GM10266 (cell line): Measurements from ENCODE around the gene TXNDC16.
A peak's percentile ranks its signal among the peaks of the same experiment; 100 is the strongest.

Experiments
- DNase-seq: peaks from one replicate; pipeline ENCODE4 v3.0.0; 2012; ENCODE audit errors: extremely low spot score
- TF ChIP-seq, protein P1 (sequence below): IDR thresholded peaks from 2 replicates; pipeline ENCODE4 v1.5.1; 2012; ENCODE audit warnings: mild to moderate bottlenecking, low read depth; ENCODE audit not compliant: control insufficient read depth, insufficient read depth; ENCODE audit errors: missing control alignments

TXNDC16 gene

DNA sequence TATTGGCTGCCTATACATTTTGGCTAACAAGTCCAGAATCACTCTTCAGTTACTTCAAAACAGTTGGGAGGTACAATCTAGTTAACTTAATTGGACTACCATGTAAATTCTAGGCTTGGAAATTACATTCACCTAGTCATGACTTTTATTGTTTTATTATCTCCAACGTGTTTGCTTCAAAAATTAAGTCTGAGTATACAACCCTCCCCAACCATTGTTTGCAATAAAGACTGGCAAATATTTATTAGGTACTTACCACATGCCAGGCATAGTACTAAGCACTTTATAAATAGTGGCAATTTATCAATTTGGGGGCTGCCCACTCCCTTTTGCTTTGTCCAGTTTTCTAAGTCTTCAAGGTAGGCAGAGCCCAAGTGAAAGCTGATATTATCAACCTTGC is 30.3 kb downstream of the TXNDC16 start:
- DNase-seq, result no peak
- TF ChIP-seq, protein P1, sequence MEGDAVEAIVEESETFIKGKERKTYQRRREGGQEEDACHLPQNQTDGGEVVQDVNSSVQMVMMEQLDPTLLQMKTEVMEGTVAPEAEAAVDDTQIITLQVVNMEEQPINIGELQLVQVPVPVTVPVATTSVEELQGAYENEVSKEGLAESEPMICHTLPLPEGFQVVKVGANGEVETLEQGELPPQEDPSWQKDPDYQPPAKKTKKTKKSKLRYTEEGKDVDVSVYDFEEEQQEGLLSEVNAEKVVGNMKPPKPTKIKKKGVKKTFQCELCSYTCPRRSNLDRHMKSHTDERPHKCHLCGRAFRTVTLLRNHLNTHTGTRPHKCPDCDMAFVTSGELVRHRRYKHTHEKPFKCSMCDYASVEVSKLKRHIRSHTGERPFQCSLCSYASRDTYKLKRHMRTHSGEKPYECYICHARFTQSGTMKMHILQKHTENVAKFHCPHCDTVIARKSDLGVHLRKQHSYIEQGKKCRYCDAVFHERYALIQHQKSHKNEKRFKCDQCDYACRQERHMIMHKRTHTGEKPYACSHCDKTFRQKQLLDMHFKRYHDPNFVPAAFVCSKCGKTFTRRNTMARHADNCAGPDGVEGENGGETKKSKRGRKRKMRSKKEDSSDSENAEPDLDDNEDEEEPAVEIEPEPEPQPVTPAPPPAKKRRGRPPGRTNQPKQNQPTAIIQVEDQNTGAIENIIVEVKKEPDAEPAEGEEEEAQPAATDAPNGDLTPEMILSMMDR, result no peak

DNA sequence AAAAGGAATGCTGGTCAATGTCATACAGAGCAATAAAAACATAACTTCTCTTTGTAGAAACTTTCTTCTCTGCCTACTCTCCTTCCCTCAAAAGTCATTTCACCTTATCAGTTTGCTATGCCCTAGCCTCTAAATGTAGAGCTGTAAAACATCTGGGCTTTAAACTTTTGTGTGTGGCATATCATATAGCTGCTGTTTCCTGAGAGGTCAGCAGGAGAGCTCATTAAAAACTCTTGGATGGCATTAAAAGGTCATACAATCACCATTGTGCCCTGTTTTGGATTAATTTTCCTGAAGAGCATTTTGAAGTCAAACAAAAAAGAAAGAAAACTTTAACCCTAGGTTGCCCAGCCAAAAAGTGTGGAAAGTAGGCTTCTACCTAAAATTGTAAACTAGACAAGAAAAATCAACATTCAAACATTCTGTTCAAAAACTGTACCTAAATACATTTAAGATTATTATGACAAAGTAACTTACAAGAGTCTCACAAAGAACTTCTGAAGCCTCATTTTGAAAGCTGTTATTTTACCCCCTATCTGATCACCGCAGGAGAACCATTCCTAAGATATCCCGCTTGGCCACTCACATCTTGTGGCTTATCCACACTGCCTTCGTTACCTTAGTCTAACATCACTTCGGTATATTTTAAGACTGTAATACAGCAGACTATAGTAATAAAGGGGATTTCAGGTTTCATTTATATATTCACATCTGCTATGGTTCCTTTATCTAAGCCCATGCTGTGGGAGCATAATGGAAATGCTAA is 38.1 kb downstream of the TXNDC16 start:
- DNase-seq, result no peak
- TF ChIP-seq, protein P1, result no peak

DNA sequence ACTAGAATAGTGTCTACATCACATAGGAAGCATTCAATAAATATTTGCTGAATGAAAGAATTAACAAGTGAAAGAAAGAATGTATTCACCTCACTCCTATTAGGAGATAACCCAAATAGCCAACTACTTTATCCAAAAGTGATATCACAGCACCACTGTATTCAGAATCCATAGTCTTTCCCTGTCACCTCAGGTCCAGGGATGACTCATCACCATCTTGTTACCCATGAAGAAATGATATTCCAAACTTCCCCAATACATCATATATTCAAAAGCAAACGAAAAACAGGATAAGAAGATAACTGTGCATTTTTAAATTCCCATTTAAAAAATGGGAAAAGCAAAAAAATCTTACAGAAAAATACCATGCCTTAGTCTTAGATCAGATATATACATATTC is 39.1 kb downstream of the TXNDC16 start:
- DNase-seq, result no peak
- TF ChIP-seq, protein P1, result no peak

DNA sequence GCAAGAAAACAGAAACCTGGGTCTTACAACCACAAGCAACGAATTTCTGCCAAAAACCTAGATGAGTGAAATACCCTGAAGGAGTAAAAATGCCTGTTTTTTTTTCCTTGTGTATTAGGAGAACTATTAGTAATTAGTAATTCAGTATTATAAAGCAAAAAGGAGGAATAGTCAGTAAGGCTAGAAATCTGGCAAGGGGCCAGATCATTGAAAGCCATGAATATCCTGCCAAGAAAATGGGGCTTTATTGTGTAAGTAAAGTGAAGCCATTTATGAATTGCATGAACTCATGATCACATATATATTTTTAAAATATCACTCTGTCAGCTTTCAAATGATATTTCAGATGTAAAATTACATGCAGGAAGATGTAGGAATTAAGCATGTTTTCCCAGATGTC is 57.9 kb downstream of the TXNDC16 start:
- TF ChIP-seq, protein P1, result no peak
- no peak for DNase-seq

DNA sequence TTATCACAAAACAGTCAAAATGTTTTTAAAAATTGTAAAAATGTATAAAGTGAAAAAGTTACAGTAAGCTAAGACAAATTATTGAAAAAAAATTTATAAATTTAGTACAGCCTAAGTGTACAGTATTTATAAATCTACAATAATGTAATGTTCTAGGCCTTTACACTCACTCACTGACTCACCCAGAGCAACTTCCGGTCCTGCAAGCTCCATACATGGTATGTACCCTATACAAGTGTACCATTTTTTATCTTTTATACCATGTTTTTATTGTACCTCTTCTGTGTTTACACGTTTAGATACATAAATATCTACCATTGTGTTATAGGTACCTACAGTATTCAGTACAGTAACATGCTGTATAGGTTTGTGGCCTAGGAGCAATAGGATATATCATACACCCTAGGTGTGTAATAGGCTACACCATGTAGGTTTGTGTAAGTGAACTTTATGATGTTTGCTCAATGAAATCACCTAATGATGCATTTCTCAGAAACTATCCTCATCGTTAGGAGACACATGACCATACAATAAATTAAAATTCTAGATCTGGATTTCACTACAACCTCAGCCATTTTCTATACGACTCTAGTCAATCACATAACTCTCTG is 66.8 kb downstream of the TXNDC16 start:
- TF ChIP-seq, protein P1, result no peak
- no peak for DNase-seq

DNA sequence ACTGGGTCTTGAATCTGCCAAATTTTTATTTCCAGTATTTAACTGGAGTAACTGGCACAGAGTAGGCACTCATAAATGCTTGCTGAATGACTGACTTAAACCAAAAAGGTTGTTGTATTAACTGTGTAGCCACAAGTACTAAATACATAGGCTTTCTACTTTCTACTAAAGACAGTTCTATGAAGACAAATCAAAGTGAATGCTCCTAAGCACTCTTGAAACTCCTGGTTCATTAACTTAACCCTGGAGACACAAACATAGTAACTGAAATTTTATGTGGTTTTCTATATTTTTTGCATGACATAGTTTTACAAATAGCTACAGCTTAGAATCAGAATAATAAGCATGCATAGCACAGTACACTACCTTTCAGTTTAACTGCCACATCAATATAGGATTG is 70.4 kb downstream of the TXNDC16 start:
- no peak for DNase-seq
- TF ChIP-seq, protein P1, result no peak

DNA sequence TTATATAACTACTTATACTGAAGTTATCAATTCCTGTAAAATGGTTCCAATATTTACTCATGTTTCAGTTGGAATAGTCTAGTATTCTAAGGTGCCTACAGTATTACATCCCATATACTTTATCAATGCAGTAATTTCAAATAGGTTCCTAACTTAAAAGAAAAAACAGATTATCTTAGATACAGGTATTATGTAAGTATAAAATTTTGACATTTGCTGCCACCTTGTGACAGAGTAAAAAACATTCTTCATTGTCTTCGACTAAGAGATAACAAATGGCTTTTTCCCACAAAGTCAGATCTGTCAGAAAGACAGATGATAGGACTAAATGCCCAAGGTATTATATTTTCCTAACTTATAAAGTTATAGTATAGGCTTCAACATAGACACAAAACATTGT is 78.7 kb downstream of the TXNDC16 start:
- TF ChIP-seq, protein P1, result peak; percentile 43
- peak; percentile 23 for DNase-seq
